GM12878 (cell line): ENCODE data around the gene MITF. TPM values are rescaled to one million over a fixed set of nuclear protein-coding genes. Genes with fewer than 3 reads are reported as not detected.

Experiments
- ATAC-seq: fragments of 200-7000 bp; cut with Tn5 transposase; 3 replicates; pipeline ENCODE4 v1.9.1; 2020; ENCODE audit warnings: mild to moderate bottlenecking, moderate library complexity
- BruUV-seq: library from RNA; stranded (reverse); fragments of 400-500 nt; replicated peaks from 2 replicates; lab custom pipeline; 2021; lab: Mats Ljungman, UMichigan
- CTCF ChIA-PET: fragments of 300-600 bp; sonication (Branson Sonifier 250); formaldehyde crosslinking; extraction: SDS; loops from one replicate; lab custom pipeline; 2021; ENCODE audit warnings: inconsistent platforms; lab: Yijun Ruan, JAX
- POLR2A ChIA-PET: fragments of 350-600 bp; formaldehyde crosslinking; extraction: SDS; loops from one replicate; lab custom pipeline; 2021; ENCODE audit warnings: inconsistent platforms; lab: Charles Lee
- RAD21 ChIA-PET: fragments of 300-600 bp; sonication (Branson Sonifier 250); formaldehyde crosslinking; loops from one replicate; lab custom pipeline; 2023; ENCODE audit warnings: antibody characterized with exemption; ENCODE audit not compliant: unreplicated experiment; lab: Charles Lee
- SMC1A ChIA-PET: fragments of 300-600 bp; sonication (Branson Sonifier 250); formaldehyde crosslinking; loops from one replicate; lab custom pipeline; 2023; ENCODE audit not compliant: unreplicated experiment, uncharacterized antibody; lab: Charles Lee
- DNase-seq: peaks from one replicate; pipeline ENCODE4 v3.0.0-alpha.2; 2011; ENCODE audit warnings: low read depth, low spot score
- FAIRE-seq: peaks from 3 replicates; lab custom pipeline; 2011; peaks lifted over from hg19 to GRCh38; lab: Jason Lieb, UNC
- H2AFZ ChIP-seq: 2 replicates; pipeline ENCODE4 v1.6.0; 2011; ENCODE audit warnings: low read depth, low read length, control low read depth; ENCODE audit not compliant: control insufficient read depth
- H3K27ac ChIP-seq: 2 replicates; pipeline ENCODE4 v1.5.1; 2011; ENCODE audit warnings: control low read depth; ENCODE audit not compliant: control insufficient read depth, insufficient read depth
- H3K27me3 ChIP-seq, 2 experiments: replicated peaks in 1 of 2; 2 replicates each; pipeline versions ENCODE4 v1.6.0 to v1.6.1; 2011; ENCODE audit warnings: low read length in 1 of 2; ENCODE audit not compliant: control insufficient read depth in 2 of 2, insufficient read depth in 2 of 2
- H3K36me3 ChIP-seq, 2 experiments: 2 replicates each; pipeline ENCODE4 v1.5.1; 2011; ENCODE audit warnings: low read length in 1 of 2; ENCODE audit not compliant: control insufficient read depth in 2 of 2, insufficient read depth in 2 of 2
- H3K4me1 ChIP-seq: 2 replicates; pipeline ENCODE4 v1.6.1; 2011; ENCODE audit warnings: mild to moderate bottlenecking, low read length, moderate library complexity, mixed read lengths; ENCODE audit not compliant: control insufficient read depth, insufficient read depth
- H3K4me2 ChIP-seq: 2 replicates; pipeline ENCODE4 v1.6.0; 2011; ENCODE audit warnings: control low read depth; ENCODE audit not compliant: control insufficient read depth, insufficient read depth
- H3K4me3 ChIP-seq: fragments of 200-600 bp; sonication (generic); 2 replicates; pipeline ENCODE4 v1.5.1; 2016
- H3K79me2 ChIP-seq: 2 replicates; pipeline ENCODE4 v1.6.0; 2011; ENCODE audit warnings: low read length; ENCODE audit not compliant: control insufficient read depth, insufficient read depth
- H3K9ac ChIP-seq: 2 replicates; pipeline ENCODE4 v1.8.0; 2011; ENCODE audit warnings: low read length, control low read depth, mixed read lengths; ENCODE audit not compliant: control insufficient read depth, insufficient read depth
- H3K9me3 ChIP-seq: replicated peaks from 3 replicates; pipeline ENCODE4 v1.5.1; 2011; ENCODE audit warnings: mild to moderate bottlenecking, low read length; ENCODE audit not compliant: control insufficient read depth, insufficient read depth
- H4K20me1 ChIP-seq: 2 replicates; pipeline ENCODE4 v1.6.0; 2011; ENCODE audit not compliant: control insufficient read depth, insufficient read depth
- EED ChIP-seq: sonication (generic); IDR thresholded peaks from 2 replicates; pipeline ENCODE4 v1.6.1; 2016; ENCODE audit warnings: antibody characterized with exemption, low read depth
- IKZF1 ChIP-seq: fragments of 450-650 bp; conservative IDR thresholded peaks from 2 replicates; pipeline ENCODE4 v1.6.1; 2017; ENCODE audit warnings: antibody characterized with exemption, mild to moderate bottlenecking
- KDM1A ChIP-seq: fragments of 200-600 bp; sonication (generic); IDR thresholded peaks from 2 replicates; pipeline ENCODE4 v1.6.1; 2016; ENCODE audit warnings: borderline replicate concordance
- PML ChIP-seq: IDR thresholded peaks from 2 replicates; pipeline ENCODE4 v1.6.1; 2012; ENCODE audit warnings: low read length, inconsistent platforms
- RB1 ChIP-seq: fragments of 450-650 bp; formaldehyde crosslinking; IDR thresholded peaks from 2 replicates; pipeline ENCODE4 v1.6.1; 2017; ENCODE audit warnings: mild to moderate bottlenecking, borderline replicate concordance
- SIN3A ChIP-seq: IDR thresholded peaks from 2 replicates; pipeline ENCODE4 v1.6.1; 2012; ENCODE audit warnings: low read depth, low read length, improper control_type of control experiment
- SPI1 ChIP-seq: IDR thresholded peaks from 2 replicates; pipeline ENCODE4 v1.6.1; 2011; ENCODE audit warnings: low read depth, mild to moderate bottlenecking, low read length, moderate library complexity, borderline replicate concordance; ENCODE audit not compliant: insufficient read depth
- SUZ12 ChIP-seq: fragments of 200-600 bp; sonication (generic); IDR thresholded peaks from one replicate; pipeline ENCODE4 v1.6.1; 2018; ENCODE audit warnings: antibody characterized with exemption, mild to moderate bottlenecking; ENCODE audit not compliant: unreplicated experiment
- ZBTB11 ChIP-seq: fragments of 450-650 bp; formaldehyde crosslinking; IDR thresholded peaks from 2 replicates; pipeline ENCODE4 v1.5.0; 2022; ENCODE audit warnings: mild to moderate bottlenecking, missing genetic modification characterization
- ZNF217 ChIP-seq: fragments of 450-650 bp; IDR thresholded peaks from 2 replicates; pipeline ENCODE4 v1.6.1; 2017; ENCODE audit warnings: antibody characterized with exemption, mild to moderate bottlenecking
- ZNF24 ChIP-seq: fragments of 450-650 bp; IDR thresholded peaks from 2 replicates; pipeline ENCODE4 v1.6.1; 2017; ENCODE audit warnings: antibody characterized with exemption, mild to moderate bottlenecking
- ZNF384 ChIP-seq: IDR thresholded peaks from 2 replicates; pipeline ENCODE4 v1.6.1; 2012; ENCODE audit warnings: low read depth, mild to moderate bottlenecking, low read length, improper control_type of control experiment, borderline replicate concordance
- WGBS: methylation state at CpG from one replicate; pipeline ENCODE4 v1.1.6; 2016; ENCODE audit warnings: low lambda C conversion rate; ENCODE audit not compliant: insufficient replicate concordance, insufficient coverage; ENCODE audit errors: missing lambda C conversion rate; 5-methylcytosine and 5-hydroxymethylcytosine counted together
- in situ Hi-C: fragments of 300-500 bp; cut with MboI; formaldehyde crosslinking; loops from 9 replicates; pipeline ENCODE4 v1.14.3; 2018; ENCODE audit warnings: mixed read lengths
- intact Hi-C: fragments of 100-400 bp; cut with micrococcal nuclease; formaldehyde crosslinking; loops from one replicate; pipeline ENCODE4 v1.14.2; 2022; ENCODE audit not compliant: unreplicated experiment
- polyA plus RNA-seq, 11 experiments: library from polyadenylated mRNA; depleted of rRNA in 4 of 11; unstranded in 6 of 11; stranded (reverse) in 5 of 11; fragments of >200 nt; fragmentation: Nextera tagmentation in 4 of 11; fragmentation: Illumina TruSeq in 1 of 11; extraction: Ambion mirVana in 4 of 11; extraction: Trizol in 1 of 11; gene quantifications; 1 replicate in 1 of 11; 2 replicates in 10 of 11; pipeline versions ENCODE4 v1.2.1 to v1.2.3, GENCODE V29; 2011 to 2016; ENCODE audit warnings: inconsistent platforms in 2 of 11, missing spikeins in 2 of 11, low read depth in 1 of 11
- total RNA-seq, 4 experiments: library from RNA; depleted of rRNA in 3 of 4; stranded (reverse); fragments of >200 nt in 3 of 4; fragmentation: Illumina TruSeq in 1 of 4; extraction: Trizol in 1 of 4; gene quantifications; 2 replicates each; pipeline versions ENCODE4 v1.2.1 to v1.2.3, GENCODE V29; 2013 to 2021
- TF ChIP-seq, protein P1 (sequence below): fragments of 150-350 bp; IDR thresholded peaks from 2 replicates; pipeline ENCODE4 v1.6.1; 2016; ENCODE audit warnings: low read depth, low read length
- TF ChIP-seq, protein P2 (sequence below): IDR thresholded peaks from 2 replicates; pipeline ENCODE4 v1.6.1; 2012; ENCODE audit warnings: mild to moderate bottlenecking, low read depth, low read length

The MITF gene
- total and polyA plus RNA-seq, 10 of the 15 experiments (the other 5 are each of a cell fraction or from before 2014, with no cell fraction given), result under 0.01 to 0.90 (median 0.06) TPM; not detected in 3

- no peak for DNase-seq
- no peaks in the 10 kb centered on the region for H4K20me1 ChIP-seq
- H3K9ac ChIP-seq, result no peak overlapping the region
- ChIA-PET POLR2A (no interaction called here), RAD21 (no interaction called here), CTCF (no interaction called here), SMC1A (no interaction called here)
- intact Hi-C loops, result no loop called here
- H3K36me3 ChIP-seq, result no peaks in the 10 kb centered on the region
- H3K79me2 ChIP-seq, result no peaks in the 10 kb centered on the region
- no peak overlapping the region for H3K27ac ChIP-seq
- TF ChIP-seq ZBTB11, result no peak
- TF ChIP-seq ZNF384, result no peak
- TF ChIP-seq SUZ12, result no peak
- TF ChIP-seq ZNF217, result no peak
- TF ChIP-seq, protein P1, sequence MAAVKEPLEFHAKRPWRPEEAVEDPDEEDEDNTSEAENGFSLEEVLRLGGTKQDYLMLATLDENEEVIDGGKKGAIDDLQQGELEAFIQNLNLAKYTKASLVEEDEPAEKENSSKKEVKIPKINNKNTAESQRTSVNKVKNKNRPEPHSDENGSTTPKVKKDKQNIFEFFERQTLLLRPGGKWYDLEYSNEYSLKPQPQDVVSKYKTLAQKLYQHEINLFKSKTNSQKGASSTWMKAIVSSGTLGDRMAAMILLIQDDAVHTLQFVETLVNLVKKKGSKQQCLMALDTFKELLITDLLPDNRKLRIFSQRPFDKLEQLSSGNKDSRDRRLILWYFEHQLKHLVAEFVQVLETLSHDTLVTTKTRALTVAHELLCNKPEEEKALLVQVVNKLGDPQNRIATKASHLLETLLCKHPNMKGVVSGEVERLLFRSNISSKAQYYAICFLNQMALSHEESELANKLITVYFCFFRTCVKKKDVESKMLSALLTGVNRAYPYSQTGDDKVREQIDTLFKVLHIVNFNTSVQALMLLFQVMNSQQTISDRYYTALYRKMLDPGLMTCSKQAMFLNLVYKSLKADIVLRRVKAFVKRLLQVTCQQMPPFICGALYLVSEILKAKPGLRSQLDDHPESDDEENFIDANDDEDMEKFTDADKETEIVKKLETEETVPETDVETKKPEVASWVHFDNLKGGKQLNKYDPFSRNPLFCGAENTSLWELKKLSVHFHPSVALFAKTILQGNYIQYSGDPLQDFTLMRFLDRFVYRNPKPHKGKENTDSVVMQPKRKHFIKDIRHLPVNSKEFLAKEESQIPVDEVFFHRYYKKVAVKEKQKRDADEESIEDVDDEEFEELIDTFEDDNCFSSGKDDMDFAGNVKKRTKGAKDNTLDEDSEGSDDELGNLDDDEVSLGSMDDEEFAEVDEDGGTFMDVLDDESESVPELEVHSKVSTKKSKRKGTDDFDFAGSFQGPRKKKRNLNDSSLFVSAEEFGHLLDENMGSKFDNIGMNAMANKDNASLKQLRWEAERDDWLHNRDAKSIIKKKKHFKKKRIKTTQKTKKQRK, result no peak
- TF ChIP-seq SIN3A, result no peak
- no peak for TF ChIP-seq ZNF24
- no peak for TF ChIP-seq EED
- no peak for TF ChIP-seq RB1
- TF ChIP-seq PML, result no peak
- TF ChIP-seq, protein P2, sequence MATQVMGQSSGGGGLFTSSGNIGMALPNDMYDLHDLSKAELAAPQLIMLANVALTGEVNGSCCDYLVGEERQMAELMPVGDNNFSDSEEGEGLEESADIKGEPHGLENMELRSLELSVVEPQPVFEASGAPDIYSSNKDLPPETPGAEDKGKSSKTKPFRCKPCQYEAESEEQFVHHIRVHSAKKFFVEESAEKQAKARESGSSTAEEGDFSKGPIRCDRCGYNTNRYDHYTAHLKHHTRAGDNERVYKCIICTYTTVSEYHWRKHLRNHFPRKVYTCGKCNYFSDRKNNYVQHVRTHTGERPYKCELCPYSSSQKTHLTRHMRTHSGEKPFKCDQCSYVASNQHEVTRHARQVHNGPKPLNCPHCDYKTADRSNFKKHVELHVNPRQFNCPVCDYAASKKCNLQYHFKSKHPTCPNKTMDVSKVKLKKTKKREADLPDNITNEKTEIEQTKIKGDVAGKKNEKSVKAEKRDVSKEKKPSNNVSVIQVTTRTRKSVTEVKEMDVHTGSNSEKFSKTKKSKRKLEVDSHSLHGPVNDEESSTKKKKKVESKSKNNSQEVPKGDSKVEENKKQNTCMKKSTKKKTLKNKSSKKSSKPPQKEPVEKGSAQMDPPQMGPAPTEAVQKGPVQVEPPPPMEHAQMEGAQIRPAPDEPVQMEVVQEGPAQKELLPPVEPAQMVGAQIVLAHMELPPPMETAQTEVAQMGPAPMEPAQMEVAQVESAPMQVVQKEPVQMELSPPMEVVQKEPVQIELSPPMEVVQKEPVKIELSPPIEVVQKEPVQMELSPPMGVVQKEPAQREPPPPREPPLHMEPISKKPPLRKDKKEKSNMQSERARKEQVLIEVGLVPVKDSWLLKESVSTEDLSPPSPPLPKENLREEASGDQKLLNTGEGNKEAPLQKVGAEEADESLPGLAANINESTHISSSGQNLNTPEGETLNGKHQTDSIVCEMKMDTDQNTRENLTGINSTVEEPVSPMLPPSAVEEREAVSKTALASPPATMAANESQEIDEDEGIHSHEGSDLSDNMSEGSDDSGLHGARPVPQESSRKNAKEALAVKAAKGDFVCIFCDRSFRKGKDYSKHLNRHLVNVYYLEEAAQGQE, result no peak
- no peak for TF ChIP-seq KDM1A
- TF ChIP-seq IKZF1, result no peak
- TF ChIP-seq SPI1, result no peak
- no peak overlapping the region for H2AFZ ChIP-seq
- BruUV-seq, result no TSS peak
- no peaks in the 10 kb centered on the region for H3K9me3 ChIP-seq
- H3K4me1 ChIP-seq, result no peaks in the 10 kb centered on the region
- ATAC-seq, result no peak
- in situ Hi-C loops, result no loop called here
- no peak overlapping the region for H3K4me2 ChIP-seq
- no peaks in the 10 kb centered on the region; a peak in 4 of 4 replicates for H3K27me3 ChIP-seq
- FAIRE-seq, result no peak
- no peak overlapping the region for H3K4me3 ChIP-seq
- WGBS, result 49% methylated on average over 13 of the region's 13 CpGs
Observed at GRCh38 chr3:69741032-69741767, 1.9 kb downstream of the MITF start.
